Astrocyte of the cerebellum (primary cell): ENCODE results near the gene ING4.

Experiments used
- DNase-seq: peaks from one replicate; pipeline ENCODE4 v3.0.0-alpha.2; 2011; ENCODE audit warnings: low read depth
- H3K4me3 ChIP-seq: 2 replicates; pipeline ENCODE4 v1.5.1; 2011; ENCODE audit warnings: mild to moderate bottlenecking, low read depth, low read length, moderate library complexity
- in situ Hi-C: cut with HindIII; loops from 2 replicates; pipeline ENCODE4 v1.10.0; 2017; ENCODE audit warnings: low sequenced_read_pairs
- TF ChIP-seq, protein P1 (sequence below): IDR thresholded peaks from 2 replicates; pipeline ENCODE4 v1.5.1; 2012; ENCODE audit warnings: low read length, low read depth, moderate library complexity, mild to moderate bottlenecking; ENCODE audit errors: missing control alignments

Gene ING4

DNA sequence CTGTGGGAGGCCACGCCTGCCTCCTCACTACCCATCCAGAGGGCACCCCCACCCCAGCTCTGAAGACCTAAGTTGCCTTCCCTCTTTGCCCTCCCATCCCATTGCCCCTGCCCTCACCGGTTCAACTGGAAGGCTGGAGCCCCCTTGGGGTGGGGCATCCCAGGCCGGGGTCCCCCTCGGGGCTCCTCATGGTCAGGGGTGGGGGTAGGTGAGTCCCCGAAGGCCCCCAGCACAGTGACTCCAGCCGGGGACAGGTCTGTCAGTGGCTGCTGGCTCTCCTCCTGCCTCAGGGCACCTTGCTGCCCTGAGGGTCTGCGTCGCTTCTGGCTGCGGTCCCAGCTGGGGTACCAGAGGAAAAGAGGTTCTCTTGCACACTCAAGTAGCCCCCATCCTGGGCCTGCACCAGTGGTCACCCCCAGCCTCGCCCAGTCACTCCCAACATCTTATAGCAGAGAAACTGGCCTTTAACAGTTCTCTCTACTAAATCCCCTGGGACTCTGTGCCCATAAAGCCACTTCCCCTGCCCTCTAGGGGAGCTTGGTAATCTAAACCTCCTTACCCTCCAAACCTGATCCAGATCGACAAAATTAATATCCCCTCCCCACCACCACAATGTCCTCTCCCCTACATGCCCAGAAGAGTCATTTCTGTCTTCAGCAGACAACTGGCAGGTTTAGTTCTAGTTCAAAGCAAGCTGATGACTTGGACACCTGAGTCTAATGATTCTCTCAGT lies 32.6 kb upstream of the ING4 start:
- H3K4me3 ChIP-seq, result no peak overlapping the region
- TF ChIP-seq, protein P1, sequence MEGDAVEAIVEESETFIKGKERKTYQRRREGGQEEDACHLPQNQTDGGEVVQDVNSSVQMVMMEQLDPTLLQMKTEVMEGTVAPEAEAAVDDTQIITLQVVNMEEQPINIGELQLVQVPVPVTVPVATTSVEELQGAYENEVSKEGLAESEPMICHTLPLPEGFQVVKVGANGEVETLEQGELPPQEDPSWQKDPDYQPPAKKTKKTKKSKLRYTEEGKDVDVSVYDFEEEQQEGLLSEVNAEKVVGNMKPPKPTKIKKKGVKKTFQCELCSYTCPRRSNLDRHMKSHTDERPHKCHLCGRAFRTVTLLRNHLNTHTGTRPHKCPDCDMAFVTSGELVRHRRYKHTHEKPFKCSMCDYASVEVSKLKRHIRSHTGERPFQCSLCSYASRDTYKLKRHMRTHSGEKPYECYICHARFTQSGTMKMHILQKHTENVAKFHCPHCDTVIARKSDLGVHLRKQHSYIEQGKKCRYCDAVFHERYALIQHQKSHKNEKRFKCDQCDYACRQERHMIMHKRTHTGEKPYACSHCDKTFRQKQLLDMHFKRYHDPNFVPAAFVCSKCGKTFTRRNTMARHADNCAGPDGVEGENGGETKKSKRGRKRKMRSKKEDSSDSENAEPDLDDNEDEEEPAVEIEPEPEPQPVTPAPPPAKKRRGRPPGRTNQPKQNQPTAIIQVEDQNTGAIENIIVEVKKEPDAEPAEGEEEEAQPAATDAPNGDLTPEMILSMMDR, result no peak
- in situ Hi-C loops, result no loop called here
- no peak for DNase-seq

DNA sequence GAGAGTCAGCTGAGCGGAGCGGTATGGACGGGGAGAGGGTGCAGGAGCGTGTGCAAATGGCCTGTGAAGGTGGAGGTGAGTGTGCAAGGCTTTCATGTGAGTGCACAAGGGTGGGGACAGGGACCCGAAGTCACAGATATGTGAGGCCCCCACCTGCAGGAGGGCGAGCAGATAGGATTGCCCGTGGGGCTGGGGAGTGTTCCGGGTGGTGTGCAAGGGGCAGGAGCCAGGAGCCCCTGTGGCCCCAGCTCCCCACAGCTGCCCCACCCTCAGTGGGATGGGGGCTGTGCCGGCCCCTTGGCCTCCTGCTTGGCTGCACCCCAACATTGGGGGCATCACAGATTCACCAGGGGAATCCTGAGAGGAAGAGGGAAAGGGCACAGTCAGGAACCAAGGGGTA lies 31.8 kb upstream of the ING4 start:
- in situ Hi-C loops, result loop anchor here (5.0 kb wide), 1 partner anchor 47 kb away; the partner anchor contains the start of gene ACRBP
- DNase-seq, result no peak
- H3K4me3 ChIP-seq, result no peak overlapping the region
- TF ChIP-seq, protein P1, result no peak

DNA sequence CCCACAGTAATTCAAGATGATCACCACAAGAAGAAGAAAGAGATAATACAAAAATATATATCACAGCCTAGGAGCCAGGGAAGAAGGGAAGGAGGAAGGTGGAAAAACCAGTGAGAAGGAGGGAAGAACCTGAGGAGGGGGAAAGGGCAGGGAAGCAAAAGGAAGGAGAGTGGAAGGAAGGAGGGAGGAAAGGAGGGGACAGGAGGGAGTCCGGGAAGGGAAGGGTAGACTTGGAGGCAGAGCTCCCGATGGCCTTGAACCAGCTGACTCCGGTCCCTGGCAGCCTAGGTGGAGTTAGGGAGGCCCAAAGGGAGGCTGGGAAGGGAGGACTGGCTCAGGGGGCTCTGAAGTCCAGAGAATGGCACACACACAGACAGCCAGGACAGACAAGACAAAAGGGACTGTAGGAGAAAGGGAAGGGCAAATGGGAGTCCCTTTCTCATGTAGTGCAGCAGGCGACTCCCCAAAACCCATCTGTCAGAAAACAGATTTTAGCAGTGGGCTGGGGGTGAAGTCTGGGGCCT lies 31.0 kb upstream of the ING4 start:
- H3K4me3 ChIP-seq, result no peak overlapping the region
- in situ Hi-C loops, result loop anchor here (5.0 kb wide), 1 partner anchor 47 kb away; the partner anchor contains the start of gene ACRBP

DNA sequence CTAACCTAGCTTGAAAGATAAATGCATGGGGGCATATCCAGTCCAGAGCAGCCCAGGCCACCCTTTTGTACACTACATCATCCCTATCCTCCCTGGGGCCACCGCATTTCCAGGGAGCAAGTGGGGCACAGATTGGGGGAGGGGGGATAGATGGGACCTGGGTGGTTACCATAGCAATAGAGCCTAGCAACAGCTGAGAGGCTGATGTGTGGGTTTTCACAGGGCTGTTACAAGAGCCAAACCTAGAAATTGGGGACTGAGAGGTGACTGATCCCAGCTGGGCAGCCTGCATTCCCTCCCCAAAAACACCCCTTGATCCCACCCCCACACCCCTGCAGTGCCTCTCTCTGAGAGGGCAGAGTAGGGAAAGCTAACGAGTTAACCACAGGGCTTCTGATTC lies 30.0 kb upstream of the ING4 start:
- DNase-seq, result no peak
- H3K4me3 ChIP-seq, result no peak overlapping the region
- TF ChIP-seq, protein P1, result no peak
- in situ Hi-C loops, result loop anchor here (5.0 kb wide), 1 partner anchor 46 kb away; the partner anchor contains the start of gene ACRBP

More for the DNA sequence above, 31.0 kb upstream of the ING4 start:
- TF ChIP-seq, protein P1, result no peak
- DNase-seq, result no peak

DNA sequence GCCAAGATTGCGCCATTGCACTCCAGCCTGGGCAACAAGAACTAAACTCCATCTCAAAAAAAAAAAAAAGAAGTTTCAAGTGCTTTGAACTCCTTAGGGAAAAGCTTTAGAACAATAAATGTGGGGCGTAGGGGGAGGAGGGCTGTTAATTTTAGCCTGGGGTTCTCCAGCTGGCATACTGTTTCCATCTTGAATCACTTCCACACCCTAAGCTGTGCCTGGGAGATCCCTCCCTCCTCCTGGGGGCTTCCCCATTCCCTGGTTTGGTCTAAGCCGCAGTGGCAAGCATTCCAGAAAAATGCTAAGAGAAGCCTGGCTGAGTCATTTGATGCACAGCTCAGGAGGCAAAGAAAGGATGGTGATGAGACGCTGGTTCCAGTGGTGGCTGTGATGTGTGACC lies 28.6 kb upstream of the ING4 start:
- in situ Hi-C loops, result loop anchor here (5.0 kb wide), 1 partner anchor 44 kb away; the partner anchor contains the start of gene ACRBP
- no peak for DNase-seq
- TF ChIP-seq, protein P1, result no peak
- H3K4me3 ChIP-seq, result no peak overlapping the region

DNA sequence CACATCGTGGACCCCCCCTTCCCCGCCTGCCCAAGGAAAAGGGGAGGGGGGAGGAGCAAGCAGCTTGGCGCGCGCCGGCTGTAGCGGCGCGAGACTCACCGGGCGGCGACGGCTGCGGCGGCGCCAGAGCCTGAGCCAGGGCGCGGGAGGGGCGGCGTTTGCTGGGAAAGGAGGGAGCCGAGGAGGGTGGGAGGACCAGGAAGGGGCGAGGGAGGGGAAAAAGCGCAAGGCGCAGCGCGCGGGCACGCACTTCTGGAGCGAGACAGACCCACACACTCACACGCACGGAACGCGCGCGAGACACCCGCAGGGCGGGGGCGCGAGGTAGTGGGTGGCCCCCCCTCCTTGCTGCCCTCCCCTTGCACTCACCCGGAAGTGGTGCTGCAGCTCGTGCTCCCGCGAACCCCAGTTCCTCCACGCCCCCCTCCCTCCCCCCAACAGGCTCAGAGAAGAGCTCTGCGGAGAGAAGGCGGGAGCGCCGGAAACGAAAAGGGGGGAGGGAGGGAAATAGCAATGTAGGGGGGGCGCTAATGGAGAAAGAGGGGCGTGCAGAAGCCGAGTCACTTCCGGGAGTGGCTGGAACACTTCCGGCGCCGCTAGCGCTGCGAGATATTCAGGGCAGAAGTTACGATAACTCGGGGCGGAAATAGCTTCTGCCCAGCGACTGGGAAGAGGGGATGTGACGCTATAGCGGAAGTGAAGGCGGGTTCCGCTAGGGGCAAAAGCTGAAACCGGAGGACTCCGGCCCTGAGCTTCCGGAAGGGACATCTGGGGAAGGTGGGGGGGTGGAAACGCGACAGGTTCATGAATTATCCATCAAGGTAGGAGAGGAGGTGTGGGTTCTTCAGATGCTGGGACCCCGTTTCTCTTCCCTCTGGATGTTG lies 26.3 kb upstream of the ING4 start, which contains the start of gene ZNF384:
TSS of gene ZNF384 (minus strand) at position 377 of the 884 bp plus-strand sequence. CDS start 9,855 bp downstream, outside the sequence.
- in situ Hi-C loops, result no loop called here
- peak within 1 kb of the TSS; percentile 61 for H3K4me3 ChIP-seq
- TF ChIP-seq, protein P1, result peak; percentile 4
- DNase-seq, result peak; percentile 96
